Memory B cell (primary cell): ENCODE results near the gene MYORG.

Source experiments
- ATAC-seq: fragments of 150-1000 bp; cut with Tn5 transposase; 2 replicates; pipeline ENCODE4 v1.10.0; 2021; ENCODE audit warnings: low read depth, mild to moderate bottlenecking, moderate library complexity
- DNase-seq, 2 donors: peaks; one replicate each; pipeline ENCODE4 v3.0.0; 2022; ENCODE audit warnings: low spot score in 2 of 2
- H3K27ac Mint-ChIP-seq: one replicate; pipeline ENCODE4 v1.8.0; 2022; ENCODE audit warnings: mild to moderate bottlenecking, moderate library complexity, mixed read lengths
- H3K27me3 Mint-ChIP-seq: one replicate; pipeline ENCODE4 v1.8.0; 2022; ENCODE audit warnings: mixed read lengths
- H3K36me3 Mint-ChIP-seq: one replicate; pipeline ENCODE4 v1.8.0; 2022; ENCODE audit warnings: mild to moderate bottlenecking, mixed read lengths
- H3K4me1 Mint-ChIP-seq: one replicate; pipeline ENCODE4 v1.8.0; 2022; ENCODE audit warnings: mixed read lengths
- H3K4me3 Mint-ChIP-seq: one replicate; pipeline ENCODE4 v1.8.0; 2022; ENCODE audit warnings: mild to moderate bottlenecking, moderate library complexity, mixed read lengths
- H3K9me3 Mint-ChIP-seq: one replicate; pipeline ENCODE4 v1.8.0; 2022; ENCODE audit warnings: mixed read lengths

The MYORG gene

GRCh38 chr9:34376596-34377403, at the start of gene MYORG:
Gene MYORG, minus strand, starts transcription at chr9:34376898. Its CDS starts 3,955 bp downstream, at chr9:34372943.
- ATAC-seq (peak; percentile 75), DNase-seq (peak; percentile 88 to 95)
- Mint-ChIP-seq H3K36me3 (no peaks in the 10 kb centered on the region), H3K27ac (peak within 1 kb of the TSS; percentile 1), H3K27me3 (no peaks in the 10 kb centered on the region), H3K9me3 (no peaks in the 10 kb centered on the region), H3K4me3 (peak within 1 kb of the TSS; percentile 94), H3K4me1 (peaks cover 30% of the 10 kb centered on the region)

DNA sequence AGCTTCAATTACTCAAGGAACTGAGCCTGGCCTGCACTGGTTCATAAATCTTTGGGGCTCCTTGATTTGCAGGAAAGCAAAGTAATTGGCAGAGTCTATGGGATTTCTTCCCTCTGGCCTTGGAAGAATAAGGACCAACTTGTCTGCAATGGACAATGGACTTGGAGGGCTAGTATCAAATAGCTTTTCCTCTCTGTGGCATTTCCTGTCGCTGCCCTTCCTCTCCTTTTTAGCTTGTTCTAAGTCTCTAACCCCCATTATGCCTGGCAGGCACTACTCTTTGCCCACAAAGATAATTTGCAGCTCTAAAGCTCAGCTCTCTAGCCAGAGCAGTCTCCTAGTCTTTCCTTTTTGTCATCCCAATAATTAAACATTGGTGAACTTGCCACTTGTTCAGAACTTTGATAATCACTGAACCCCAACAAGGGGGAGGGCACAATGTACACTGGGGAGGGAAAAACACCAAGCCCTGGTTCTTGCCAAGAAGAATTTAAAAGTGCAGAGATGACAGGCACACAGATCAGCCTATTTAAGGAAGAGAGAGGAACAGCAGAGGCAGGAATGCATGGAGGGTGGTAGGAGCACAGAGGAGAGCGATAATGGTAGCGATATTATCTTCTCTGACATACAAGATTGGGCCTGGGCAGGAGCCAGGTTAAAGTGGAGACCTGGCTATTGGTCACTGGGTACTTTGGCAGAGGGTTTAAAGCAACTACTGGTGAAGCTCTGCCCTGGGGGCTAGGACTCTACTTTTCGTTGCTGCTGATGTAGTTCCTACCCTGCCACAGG, 43.2 kb upstream of the MYORG start:
- ATAC-seq, result no peak
- no peaks in the 10 kb centered on the region for H3K9me3 Mint-ChIP-seq
- H3K27ac Mint-ChIP-seq, result no peak overlapping the region
- no peak for DNase-seq
- H3K4me3 Mint-ChIP-seq, result no peak overlapping the region
- H3K4me1 Mint-ChIP-seq, result peaks cover 3% of the 10 kb centered on the region
- peaks cover 6% of the 10 kb centered on the region for H3K36me3 Mint-ChIP-seq
- no peaks in the 10 kb centered on the region for H3K27me3 Mint-ChIP-seq

- no peak for ATAC-seq
- no peaks in the 10 kb centered on the region for H3K27me3 Mint-ChIP-seq
- no peak overlapping the region for H3K27ac Mint-ChIP-seq
- DNase-seq, result no peak
- H3K4me1 Mint-ChIP-seq, result peaks cover 3% of the 10 kb centered on the region
- H3K9me3 Mint-ChIP-seq, result no peaks in the 10 kb centered on the region
- H3K36me3 Mint-ChIP-seq, result peaks cover 4% of the 10 kb centered on the region
- H3K4me3 Mint-ChIP-seq, result no peak overlapping the region
Measured at GRCh38 chr9:34417734-34418133, 41.0 kb upstream of the MYORG start.

GRCh38 chr9:34413231-34413852, 36.6 kb upstream of the MYORG start:
- ATAC-seq, result no peak
- H3K27me3 Mint-ChIP-seq, result no peaks in the 10 kb centered on the region
- no peak overlapping the region for H3K4me3 Mint-ChIP-seq
- no peaks in the 10 kb centered on the region for H3K9me3 Mint-ChIP-seq
- DNase-seq, result no peak
- peaks cover 8% of the 10 kb centered on the region for H3K36me3 Mint-ChIP-seq
- no peak overlapping the region for H3K27ac Mint-ChIP-seq
- no peaks in the 10 kb centered on the region for H3K4me1 Mint-ChIP-seq

DNA sequence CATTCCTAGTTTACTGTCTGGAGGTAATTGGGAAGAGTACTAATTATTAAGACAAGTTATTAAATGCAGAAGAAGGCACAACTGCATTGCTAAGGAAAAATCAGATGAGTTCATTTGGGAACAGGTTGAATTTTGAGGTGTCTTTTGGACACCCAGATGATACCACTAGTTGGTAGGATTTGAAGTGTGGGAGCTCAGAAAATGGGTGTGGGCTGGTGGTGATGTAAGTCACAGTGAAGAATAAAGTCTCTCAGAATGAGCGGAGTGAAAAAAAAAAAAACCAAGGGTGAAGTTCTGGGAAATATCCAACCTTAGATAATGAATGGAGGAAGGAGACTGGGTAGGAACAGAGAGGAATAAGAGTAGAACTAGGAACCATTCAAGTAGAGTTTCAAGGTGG, 35.6 kb upstream of the MYORG start:
- no peak for ATAC-seq
- Mint-ChIP-seq H3K4me3 (no peak overlapping the region), H3K4me1 (no peaks in the 10 kb centered on the region), H3K27me3 (no peaks in the 10 kb centered on the region), H3K27ac (no peak overlapping the region), H3K9me3 (no peaks in the 10 kb centered on the region), H3K36me3 (peaks cover 8% of the 10 kb centered on the region)
- no peak for DNase-seq

- no peak for ATAC-seq
- Mint-ChIP-seq H3K4me1 (no peaks in the 10 kb centered on the region), H3K9me3 (no peaks in the 10 kb centered on the region), H3K36me3 (peaks cover 8% of the 10 kb centered on the region), H3K4me3 (no peak overlapping the region), H3K27me3 (no peaks in the 10 kb centered on the region), H3K27ac (no peak overlapping the region)
- DNase-seq, result no peak
Measured at GRCh38 chr9:34409154-34409553, 32.5 kb upstream of the MYORG start.

DNA sequence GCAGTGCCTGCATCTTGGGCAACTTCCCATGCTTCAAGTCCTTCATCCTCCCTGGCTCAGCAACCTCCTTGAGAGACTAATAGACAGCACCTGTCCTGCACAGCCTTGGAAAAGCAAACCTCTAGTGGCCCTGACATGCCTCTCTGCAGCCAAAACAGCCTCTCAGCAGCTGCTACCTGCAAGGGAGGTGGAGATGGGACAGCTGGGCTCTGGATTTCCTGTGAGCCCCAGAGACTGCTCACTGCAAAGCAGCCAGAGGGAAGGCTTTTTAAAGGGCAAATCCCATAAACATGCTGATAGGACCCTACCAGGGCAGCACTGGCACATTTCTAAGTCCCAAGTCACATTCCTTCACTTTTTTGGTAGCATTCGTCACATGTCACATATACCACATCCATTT, 31.5 kb upstream of the MYORG start:
- no peak overlapping the region for H3K27ac Mint-ChIP-seq
- ATAC-seq, result no peak
- peaks cover 12% of the 10 kb centered on the region for H3K36me3 Mint-ChIP-seq

GRCh38 chr9:34406219-34406618, 29.5 kb upstream of the MYORG start:
- Mint-ChIP-seq H3K4me3 (no peak overlapping the region), H3K27me3 (no peaks in the 10 kb centered on the region), H3K9me3 (no peaks in the 10 kb centered on the region), H3K27ac (no peak overlapping the region), H3K36me3 (peaks cover 11% of the 10 kb centered on the region), H3K4me1 (no peaks in the 10 kb centered on the region)
- DNase-seq (no peak), ATAC-seq (no peak)

More for the DNA sequence above, 31.5 kb upstream of the MYORG start:
- H3K4me3 Mint-ChIP-seq, result no peak overlapping the region
- DNase-seq, result no peak
- H3K27me3 Mint-ChIP-seq, result no peaks in the 10 kb centered on the region
- H3K4me1 Mint-ChIP-seq, result no peaks in the 10 kb centered on the region
- no peaks in the 10 kb centered on the region for H3K9me3 Mint-ChIP-seq

DNA sequence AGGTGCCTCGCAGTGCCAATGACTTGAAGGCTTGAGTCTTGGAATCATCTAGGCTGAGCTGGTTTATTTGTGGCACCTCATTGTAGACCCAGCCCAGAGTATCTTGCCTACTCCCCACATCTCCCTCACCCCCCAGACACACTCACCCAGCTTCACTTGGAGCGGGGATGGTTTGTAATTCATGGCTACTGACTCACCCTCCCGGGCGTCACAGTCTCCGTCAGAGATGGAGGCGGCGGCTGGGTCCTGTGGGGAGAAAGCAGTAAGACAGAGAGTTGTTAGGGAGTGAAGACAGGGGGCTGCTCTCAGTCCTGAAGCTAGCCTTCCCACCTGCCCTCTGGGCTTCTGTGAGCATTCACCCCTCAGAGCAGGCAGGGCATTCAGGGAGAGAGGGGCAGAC, 29.0 kb upstream of the MYORG start:
- Mint-ChIP-seq H3K4me1 (no peaks in the 10 kb centered on the region), H3K9me3 (no peaks in the 10 kb centered on the region), H3K27ac (no peak overlapping the region), H3K36me3 (peaks cover 12% of the 10 kb centered on the region), H3K4me3 (no peak overlapping the region), H3K27me3 (no peaks in the 10 kb centered on the region)
- no peak for DNase-seq
- no peak for ATAC-seq

DNA sequence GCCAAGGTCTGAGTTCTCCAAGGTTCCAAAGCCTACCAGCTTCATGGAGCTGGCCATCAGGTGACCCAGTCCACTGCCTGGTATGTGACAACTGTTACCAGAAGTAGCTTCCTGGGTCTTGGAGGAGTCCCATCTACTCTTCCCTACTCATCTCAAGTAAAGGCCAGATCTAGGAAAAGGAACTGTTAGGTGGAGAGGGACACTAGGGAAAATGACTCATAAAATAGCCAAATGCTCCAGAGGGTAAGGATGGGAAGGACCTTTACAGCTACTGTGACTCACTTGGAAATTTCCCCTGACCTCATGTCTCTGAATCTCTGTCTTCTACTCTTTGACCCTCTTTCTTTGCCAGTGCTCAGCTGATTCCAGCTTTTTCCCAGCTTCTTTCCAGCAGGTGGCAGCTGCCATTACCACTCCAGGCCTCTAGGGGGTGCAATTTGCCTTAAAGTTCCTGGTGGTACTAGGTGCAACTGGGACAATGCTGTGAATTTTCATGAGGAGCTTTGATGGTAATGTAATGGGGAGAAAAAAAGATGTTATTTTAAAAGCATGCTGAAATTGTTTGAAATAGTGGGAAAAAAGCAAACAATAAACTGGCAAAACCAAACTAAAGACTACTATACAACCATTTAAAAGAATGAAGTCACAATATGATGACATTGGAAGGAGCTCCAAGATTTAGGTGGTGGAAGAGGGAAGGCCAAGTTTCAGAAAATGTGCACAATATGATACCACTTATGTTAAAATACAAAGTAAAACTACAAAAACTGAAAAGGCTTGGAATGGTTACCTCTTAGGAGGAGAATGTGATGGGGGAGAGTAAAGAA, 27.1 kb upstream of the MYORG start:
- ATAC-seq, result peak; percentile 38
- Mint-ChIP-seq H3K36me3 (peaks cover 16% of the 10 kb centered on the region), H3K27me3 (no peaks in the 10 kb centered on the region), H3K27ac (no peak overlapping the region), H3K4me1 (no peaks in the 10 kb centered on the region), H3K4me3 (no peak overlapping the region), H3K9me3 (no peaks in the 10 kb centered on the region)
- peak; percentile 46 to 49 for DNase-seq

GRCh38 chr9:34400686-34401602, 24.2 kb upstream of the MYORG start:
- no peak for DNase-seq

GRCh38 chr9:34400275-34400674, 23.6 kb upstream of the MYORG start:
- H3K9me3 Mint-ChIP-seq, result no peaks in the 10 kb centered on the region
- no peak overlapping the region for H3K4me3 Mint-ChIP-seq
- H3K27ac Mint-ChIP-seq, result no peak overlapping the region
- no peaks in the 10 kb centered on the region for H3K4me1 Mint-ChIP-seq
- no peaks in the 10 kb centered on the region for H3K27me3 Mint-ChIP-seq
- DNase-seq (no peak), ATAC-seq (no peak)
- peaks cover 16% of the 10 kb centered on the region for H3K36me3 Mint-ChIP-seq

More at GRCh38 chr9:34400686-34401602, 24.2 kb upstream of the MYORG start:
- ATAC-seq, result no peak
- Mint-ChIP-seq H3K4me3 (no peak overlapping the region), H3K36me3 (peaks cover 16% of the 10 kb centered on the region), H3K27me3 (no peaks in the 10 kb centered on the region), H3K27ac (no peak overlapping the region), H3K4me1 (no peaks in the 10 kb centered on the region), H3K9me3 (no peaks in the 10 kb centered on the region)

DNA sequence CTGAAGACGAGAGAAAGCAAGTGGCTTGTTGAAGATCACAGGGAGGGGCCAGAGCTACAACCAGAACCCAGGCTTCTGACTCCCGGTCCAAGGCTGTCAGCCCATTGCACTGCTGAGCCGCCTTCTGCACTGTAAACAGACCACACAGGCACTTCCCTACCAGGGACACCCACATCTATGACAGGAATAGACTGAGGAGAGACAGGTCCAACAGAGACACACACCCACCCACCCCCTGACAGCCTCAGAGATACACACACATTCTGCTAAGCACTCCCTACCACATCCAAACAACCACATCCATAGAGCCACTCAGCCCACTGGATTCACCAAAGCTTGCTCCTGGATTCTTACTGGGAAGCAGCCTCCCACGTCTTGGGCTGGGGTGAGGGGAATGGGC, 23.0 kb upstream of the MYORG start:
- no peaks in the 10 kb centered on the region for H3K27me3 Mint-ChIP-seq
- no peaks in the 10 kb centered on the region for H3K4me1 Mint-ChIP-seq
- H3K4me3 Mint-ChIP-seq, result no peak overlapping the region
- DNase-seq (no peak), ATAC-seq (no peak)
- peaks cover 16% of the 10 kb centered on the region for H3K36me3 Mint-ChIP-seq
- no peaks in the 10 kb centered on the region for H3K9me3 Mint-ChIP-seq
- no peak overlapping the region for H3K27ac Mint-ChIP-seq
